ENCODE measurements around the gene ZFYVE28.
A peak's percentile ranks its signal among the peaks of the same experiment; 100 is the strongest.

Gene ZFYVE28

GRCh38 chr4:2268357-2269205 lies 149.9 kb downstream of the ZFYVE28 start:
- no peak for DNase-seq

DNA sequence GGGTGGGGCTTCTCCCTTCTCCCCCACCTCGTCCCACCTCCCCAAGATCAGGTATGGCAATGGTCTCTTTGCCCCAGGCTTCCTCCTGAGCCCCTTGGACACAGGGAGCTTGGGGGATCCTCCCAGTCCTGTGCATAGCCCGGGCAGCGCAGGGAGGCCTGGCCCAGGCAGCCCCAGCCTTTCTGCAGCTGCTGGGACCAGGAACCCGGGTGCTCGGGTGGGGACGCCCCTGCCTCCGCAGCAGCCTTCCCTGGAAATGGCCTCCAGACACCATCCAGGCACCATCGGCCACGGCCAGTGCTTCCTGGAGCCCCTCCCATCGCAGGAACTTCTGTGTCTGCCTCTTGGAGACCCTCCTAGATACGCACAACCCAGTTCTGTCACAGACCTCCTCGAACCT lies 150.6 kb downstream of the ZFYVE28 start:
- no peak for DNase-seq

DNA sequence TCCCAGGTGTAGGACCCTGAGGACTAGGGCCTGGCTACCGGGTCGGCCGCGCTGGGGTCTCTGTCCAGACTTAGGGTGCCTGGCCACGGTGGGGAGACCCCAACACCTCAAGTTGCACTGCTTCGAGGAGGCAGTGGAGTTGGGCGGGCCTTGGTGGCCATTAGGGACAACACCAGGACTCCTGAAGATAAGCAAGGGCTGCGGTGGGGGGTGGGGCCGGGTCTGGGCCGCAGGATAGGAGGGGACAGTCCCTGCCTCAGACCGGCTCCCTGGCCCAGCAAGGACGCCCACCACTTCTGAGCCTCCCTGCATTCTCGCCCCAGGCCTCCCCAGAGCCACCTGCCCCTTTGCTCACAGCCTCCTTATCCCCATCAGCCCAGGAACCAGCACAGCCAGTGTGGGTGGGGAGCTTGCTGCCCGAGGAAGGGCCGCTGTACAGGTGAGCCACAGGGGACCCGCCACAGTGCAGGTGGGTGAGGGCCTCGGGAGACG lies 151.1 kb downstream of the ZFYVE28 start:
- no peak for DNase-seq

DNA sequence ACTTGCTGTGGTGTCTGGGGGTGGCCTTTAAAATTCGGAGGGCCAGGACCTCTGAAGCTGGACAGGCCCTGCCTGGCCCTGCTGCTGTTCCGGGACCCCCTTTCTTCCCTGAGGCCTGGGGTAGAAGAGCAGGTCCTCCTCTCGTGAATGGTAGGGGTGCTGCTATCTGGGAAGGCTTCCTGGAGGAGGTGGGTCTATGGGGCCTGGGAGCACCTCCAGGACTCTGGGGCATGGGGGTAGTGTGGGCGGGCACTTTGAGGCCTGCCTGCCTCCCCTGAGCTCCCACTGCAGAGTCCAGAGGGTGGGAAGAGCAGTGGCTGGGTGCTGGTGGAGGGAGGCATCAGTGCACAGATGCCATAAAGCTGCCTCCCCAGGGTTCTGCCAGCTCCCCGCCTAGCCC lies 151.6 kb downstream of the ZFYVE28 start:
- no peak for DNase-seq

DNA sequence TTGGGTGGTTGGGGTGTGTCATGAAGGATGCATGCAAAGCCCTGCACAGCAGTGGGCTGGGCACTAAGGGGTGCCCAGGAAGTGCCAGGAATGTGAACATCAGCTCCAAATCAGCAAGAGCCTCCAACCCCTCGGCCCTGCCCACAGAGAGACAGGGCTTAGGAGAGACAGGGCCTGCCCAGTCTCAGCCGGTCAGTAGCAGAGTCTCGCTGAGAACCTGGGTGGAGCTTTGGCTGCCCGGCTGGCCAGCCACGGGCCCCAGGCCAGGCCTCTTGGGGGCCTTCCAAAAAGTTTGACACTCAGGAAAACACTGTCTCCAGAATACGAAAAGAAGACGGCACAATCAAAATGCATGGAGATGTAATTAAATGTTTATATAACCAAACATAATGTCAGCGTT lies 152.3 kb downstream of the ZFYVE28 start:
- no peak for DNase-seq

DNA sequence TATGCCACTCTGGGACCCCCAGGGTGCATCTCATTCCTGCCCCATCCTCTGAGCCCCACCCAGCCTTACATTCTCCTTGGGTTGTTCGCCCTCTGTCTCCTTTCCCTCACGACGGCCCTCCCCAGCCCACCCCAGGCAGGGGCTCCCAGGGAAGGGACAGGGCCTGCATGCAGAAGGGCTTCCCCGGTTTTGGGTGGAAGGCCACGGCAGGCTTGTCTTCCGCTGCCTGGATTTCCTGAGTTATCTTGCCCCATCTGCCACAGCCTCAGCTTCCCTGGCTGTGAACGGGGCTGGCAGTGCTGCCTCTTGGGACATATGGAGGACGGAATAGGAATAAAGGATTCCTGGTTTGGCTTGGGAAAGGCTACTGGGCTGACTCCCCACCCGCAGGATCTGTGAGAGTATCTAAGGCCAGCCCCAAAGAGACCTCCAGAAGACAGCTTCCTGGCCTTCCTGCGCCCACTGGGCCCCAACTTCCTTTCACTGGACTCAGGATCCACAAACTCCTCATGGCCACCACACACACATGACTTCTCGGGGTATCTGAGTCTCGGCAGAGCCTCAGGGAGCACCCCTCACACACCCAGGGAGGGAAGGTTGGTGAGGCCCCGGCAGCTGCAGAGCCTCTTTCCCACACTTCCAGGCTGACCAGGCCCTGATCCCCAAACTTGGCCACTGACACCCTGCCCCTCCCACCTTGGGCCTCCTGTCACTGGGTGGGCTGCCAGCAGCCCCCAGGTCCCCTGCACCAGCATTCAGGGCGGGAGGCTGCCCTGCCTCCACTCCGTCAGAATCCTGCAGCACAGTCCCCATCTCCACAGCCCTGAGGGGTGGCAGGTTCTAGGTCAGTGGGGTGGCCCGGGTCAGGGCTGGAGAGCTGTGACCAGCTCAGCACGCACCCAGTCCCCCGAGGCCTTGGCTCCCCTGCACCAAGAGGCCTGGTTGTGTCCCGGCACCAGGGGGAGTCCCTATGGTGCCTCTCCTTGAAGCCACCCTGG lies 153.0 kb downstream of the ZFYVE28 start:
- no peak for DNase-seq

DNA sequence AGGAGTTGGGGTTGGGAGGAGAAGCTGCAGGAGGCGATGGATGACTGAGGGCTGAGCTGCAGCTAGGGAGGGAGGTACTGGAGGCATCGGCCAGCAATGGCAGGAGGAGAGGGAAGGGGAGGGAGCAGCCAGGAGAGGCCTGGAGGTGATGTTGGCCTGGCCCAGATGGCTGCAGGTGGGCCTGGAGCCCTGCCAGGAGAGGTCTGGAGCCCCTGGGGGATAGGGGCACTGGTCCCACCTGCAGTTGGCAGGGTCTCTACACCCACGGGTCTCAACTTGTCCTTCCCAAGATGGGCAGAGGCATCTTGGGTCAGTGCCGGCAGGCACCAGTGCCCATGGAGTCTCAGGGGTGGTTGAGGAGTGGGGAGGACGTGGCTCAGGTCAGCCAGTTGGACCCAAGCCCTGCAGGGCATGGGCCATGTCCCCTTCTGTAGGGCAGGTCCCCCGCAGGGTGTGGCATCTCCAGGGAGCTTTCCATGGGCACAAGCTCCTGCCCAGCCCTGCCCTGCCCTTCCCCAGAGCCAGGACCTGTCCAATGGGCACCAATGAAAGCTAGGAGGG lies 153.9 kb downstream of the ZFYVE28 start:
- DNase-seq, result no peak

DNA sequence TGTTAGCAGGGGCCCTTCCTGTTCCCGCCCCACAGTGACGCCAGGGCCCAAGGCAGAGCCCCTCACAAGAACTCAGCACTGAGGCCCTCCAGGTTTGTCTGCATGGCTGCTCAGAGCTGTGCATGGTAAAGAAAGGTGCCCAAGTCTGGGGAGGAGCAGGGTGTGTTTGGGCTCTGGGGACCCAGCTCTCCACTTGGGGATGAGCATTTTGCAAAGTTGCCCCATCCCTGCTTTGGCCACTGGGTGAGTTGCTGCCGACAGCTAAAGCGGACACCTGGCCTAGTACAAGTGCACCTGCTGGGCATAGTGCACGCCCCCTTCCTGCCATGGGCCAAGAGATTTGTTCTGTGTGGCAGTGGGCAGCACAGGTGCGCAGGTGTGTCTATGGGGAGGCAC lies 154.5 kb downstream of the ZFYVE28 start:
- DNase-seq, result no peak

- DNase-seq, result no peak
Observed at GRCh38 chr4:2262944-2263250, 155.5 kb downstream of the ZFYVE28 start.

DNA sequence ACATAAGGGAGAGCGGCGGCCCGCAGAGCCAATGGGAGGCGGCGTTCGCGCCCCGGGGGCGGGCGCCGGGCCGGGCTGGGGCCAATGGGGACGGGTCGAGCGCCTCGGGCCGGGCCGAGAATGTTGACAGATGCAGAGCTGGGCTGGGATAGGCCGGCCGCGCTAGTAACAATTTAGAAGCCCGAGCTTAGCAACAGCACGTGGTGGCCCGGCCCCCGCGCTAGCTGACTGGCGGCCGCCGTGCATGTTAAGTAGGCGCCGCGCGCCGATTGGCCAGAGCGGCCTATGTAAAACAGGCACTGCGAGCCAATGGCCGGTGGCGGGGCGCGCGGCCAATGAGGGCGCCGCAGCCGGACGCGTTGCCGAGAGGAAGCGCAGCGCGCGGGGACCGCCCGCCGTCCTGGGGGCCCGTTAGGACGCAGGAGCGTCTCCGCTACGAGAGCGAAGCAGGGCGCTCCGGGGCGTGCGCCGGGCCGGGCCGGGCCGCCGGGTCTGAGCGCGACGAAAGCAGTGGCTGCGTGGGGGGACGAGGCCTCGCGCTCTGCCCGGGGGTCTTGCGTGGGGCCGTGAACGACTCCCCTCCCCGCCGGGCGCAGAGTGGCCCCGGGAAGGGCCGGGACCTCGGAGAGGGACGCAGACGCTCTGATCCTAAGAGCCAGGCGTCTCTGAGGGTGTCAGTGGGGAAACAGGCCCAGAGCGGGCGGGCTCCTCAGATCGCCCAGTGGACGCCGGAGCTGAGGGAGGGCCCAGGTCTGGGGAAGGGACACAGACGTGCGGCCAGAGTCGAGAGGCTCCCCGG lies 156.1 kb downstream of the ZFYVE28 start:
- DNase-seq, result peak; percentile 95

GRCh38 chr4:2261853-2262144 lies 156.6 kb downstream of the ZFYVE28 start, which contains the start of gene MXD4:
TSS of gene MXD4 (minus strand) at chr4:2262109. CDS start at chr4:2261980, 129 bp downstream.
- no peak for DNase-seq

GRCh38 chr4:2261110-2261852 lies 157.2 kb downstream of the ZFYVE28 start:
- DNase-seq, result no peak

DNA sequence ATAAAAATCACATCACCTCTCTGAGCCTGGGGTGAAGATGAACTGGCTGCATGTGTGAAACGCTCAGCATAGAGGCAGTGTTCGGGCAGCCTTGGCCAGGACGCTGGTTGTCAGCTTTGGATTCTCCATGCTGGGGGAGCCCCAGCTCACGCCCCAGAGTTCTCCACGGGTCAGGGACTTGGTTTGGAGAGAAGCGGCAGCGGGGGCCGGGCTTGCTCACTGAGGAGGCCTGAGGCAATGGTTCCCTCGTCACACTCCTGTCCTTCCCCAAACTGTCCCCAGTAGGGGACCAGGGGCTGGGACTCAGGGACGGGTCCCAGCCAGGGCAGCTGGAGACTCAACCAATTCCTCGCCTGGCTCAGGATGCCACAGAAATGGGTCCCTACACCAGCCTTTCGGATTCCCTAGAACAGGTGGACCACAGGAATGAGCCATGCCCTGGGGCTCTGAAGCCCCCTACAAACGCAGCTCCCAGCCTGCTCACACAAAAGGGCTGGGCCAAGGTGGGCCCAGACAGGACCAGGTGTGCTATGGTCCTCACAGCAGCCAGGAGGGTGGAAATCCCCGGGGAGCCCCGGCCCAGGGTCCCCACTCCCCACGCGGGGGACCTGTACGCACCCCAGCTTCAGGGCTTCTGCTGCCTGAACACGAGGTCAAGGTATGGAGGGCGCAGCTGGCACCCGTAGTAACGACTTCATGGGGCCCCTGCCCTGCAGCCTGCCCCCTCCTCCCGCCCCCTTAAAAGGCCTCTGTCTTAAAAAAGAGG lies 157.9 kb downstream of the ZFYVE28 start:
- DNase-seq, result no peak

DNA sequence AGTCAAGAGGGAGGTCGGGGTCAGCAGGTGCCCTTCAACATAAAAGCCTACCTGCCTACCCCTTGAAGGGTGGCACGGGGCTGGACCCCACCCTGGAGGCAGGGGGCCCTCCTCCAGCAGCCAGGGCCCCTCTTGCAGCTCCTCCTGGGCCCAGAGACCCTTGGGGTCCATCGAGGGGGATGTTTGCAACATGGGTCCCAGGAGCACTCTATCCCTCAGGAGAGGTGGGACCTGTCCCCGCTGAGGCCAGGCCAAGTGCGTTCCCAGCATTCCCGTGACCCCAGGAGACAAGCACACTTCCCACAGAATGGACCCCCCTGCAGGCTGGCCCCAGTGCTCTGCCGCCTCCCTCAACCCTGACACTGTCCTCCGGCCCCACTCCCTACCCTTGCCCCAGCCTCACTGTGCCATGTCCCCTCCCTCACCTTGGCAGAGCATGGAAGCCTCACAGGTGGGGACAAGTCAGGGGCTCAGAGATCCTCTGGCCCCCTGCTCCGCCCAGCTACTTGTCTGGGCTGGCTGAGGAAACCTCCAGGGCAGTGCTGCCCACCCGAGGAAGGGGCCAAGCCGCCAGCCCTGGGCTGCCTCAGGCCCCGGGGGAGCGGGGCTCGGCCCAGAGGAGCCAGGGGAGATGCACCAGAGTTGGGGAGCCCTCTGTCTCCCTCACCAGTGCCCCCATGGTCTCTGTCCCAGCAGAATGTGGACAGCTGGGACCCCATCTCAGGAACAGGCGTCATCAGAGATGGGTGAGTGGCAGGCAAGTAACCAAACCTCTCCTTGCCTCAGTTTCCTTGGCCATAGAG lies 158.7 kb downstream of the ZFYVE28 start:
- no peak for DNase-seq

- no peak for DNase-seq
Observed at GRCh38 chr4:2259036-2259540, 159.4 kb downstream of the ZFYVE28 start.

DNA sequence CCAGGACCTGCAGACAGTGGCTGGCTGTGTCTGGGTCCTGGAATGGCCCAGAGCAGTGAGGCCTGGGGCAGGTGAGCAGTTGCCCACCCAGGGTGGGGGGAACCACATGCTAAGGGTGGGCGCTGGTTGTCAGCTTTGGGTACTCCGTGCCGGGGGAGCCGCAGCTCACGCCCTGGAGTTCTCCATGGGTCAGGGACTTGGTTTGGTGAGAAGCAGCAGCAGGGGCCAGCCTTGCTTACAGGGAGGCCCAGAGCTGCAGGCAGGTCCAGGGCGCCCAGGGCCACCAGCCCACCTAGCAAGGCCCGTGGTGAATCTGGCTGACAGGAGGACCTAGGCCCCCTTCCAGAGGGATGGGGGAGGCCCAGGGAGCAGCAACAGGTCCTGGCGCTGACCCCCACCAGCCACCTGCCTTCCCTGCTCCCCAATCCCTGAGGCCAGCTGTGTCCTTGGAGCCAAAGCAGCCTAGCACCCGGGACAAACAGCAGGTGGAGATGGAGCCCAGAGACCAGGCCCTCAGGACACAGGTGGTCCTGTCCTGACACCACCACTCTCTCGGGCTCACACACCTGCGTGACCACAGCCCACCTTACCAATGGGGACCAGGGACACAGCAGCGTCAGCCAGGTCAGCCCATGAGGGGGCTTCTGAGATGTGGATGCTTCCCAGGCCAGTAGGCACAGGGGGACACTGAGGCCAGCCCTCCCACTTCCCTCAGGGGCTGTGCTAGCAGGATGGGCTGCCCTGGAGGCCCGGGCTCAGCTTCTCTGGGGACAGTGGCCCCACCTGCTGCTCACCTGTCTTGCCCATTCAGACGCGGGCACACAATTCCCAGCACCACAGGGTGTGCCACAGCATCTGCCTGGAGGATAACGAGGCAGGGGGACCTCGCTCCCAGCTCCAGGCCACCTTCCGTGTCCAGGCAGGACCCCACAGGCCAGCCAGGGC lies 160.1 kb downstream of the ZFYVE28 start:
- no peak for DNase-seq

- DNase-seq, result no peak
Observed at GRCh38 chr4:2257361-2258081, 160.9 kb downstream of the ZFYVE28 start.

DNA sequence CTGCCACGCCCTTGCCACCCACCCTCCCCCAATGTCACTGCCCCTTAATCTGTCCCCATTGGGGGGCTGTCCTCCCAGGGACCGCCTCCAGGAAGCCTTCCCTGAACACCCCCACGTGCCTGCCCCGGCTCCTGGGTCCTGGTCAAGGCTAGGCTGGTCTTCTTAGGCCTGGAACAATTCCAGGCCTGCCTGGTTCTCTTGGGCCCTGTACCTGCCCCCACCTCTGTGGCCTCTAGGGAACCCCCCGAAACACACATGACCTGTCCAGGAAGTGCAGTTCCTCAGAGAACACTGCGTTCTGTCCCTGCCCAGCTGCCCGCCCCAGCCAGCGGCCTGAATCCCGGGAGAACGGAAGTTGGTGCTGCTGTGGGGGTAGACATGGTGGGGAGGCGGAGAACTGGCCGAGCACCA lies 161.7 kb downstream of the ZFYVE28 start:
- no peak for DNase-seq
